Prostate gland (tissue), 2 donors: ENCODE data around the gene NES. TPM values are rescaled to one million over a fixed set of nuclear protein-coding genes. Genes with fewer than 3 reads are reported as not detected.
A peak's percentile ranks its signal among the peaks of the same experiment; 100 is the strongest.

Source experiments
- DNase-seq: peaks from one replicate; pipeline ENCODE4 v3.0.0-alpha.2; 2019; ENCODE audit warnings: low spot score
- H3K27ac ChIP-seq, 2 donors: fragments of 200-600 bp; sonication (generic); 2 replicates each; pipeline ENCODE4 v1.5.1; 2017 to 2019
- H3K27me3 ChIP-seq: fragments of 200-600 bp; sonication (generic); replicated peaks from 2 replicates; pipeline ENCODE4 v1.5.1; 2019; ENCODE audit not compliant: insufficient read depth
- H3K36me3 ChIP-seq, 2 donors: fragments of 200-600 bp; sonication (generic); 1 replicate in 1 of 2; 2 replicates in 1 of 2; pipeline versions ENCODE4 v1.5.1 to v1.8.1; 2017 to 2019
- H3K4me1 ChIP-seq: fragments of 200-600 bp; sonication (generic); replicated peaks from 2 replicates; pipeline ENCODE4 v1.5.1; 2019
- H3K4me3 ChIP-seq, 2 donors: fragments of 200-600 bp; sonication (generic); 2 replicates each; pipeline ENCODE4 v1.5.1; 2017 to 2019
- H3K9me3 ChIP-seq: fragments of 200-600 bp; sonication (generic); 2 replicates; pipeline ENCODE4 v1.5.1; 2017
- POLR2A ChIP-seq: fragments of 450-650 bp; IDR thresholded peaks from one replicate; pipeline ENCODE4 v1.6.1; 2016; ENCODE audit warnings: antibody characterized with exemption, mild to moderate bottlenecking
- POLR2AphosphoS5 ChIP-seq: sonication (generic); formaldehyde crosslinking; IDR thresholded peaks from one replicate; pipeline ENCODE4 v1.6.1; 2017; ENCODE audit warnings: antibody characterized with exemption
- WGBS: methylation state at CpG from one replicate; pipeline ENCODE4 v1.1.5; 2018; 5-methylcytosine and 5-hydroxymethylcytosine counted together
- intact Hi-C: fragments of 100-400 bp; cut with DNase I; formaldehyde crosslinking; loops from one replicate; pipeline ENCODE4 v1.14.2; 2022
- total RNA-seq, 2 donors: library from RNA; depleted of rRNA; stranded (reverse); fragments of >200 nt; gene quantifications; one replicate each; pipeline ENCODE4 v1.1.0, GENCODE V29; 2016
- TF ChIP-seq, protein P1 (sequence below), 4 experiments: fragments of 200-600 bp in 2 of 4; fragments of 450-650 bp in 2 of 4; sonication (generic) in 2 of 4; IDR thresholded peaks; 1 replicate in 3 of 4; 2 replicates in 1 of 4; pipeline ENCODE4 v1.5.1; 2016 to 2019; ENCODE audit warnings: antibody characterized with exemption in 4 of 4, mild to moderate bottlenecking in 2 of 4, moderate library complexity in 2 of 4

Gene NES
- total RNA-seq, 2 donors from 2014 or later, result 11.2 to 33.4 TPM

DNA sequence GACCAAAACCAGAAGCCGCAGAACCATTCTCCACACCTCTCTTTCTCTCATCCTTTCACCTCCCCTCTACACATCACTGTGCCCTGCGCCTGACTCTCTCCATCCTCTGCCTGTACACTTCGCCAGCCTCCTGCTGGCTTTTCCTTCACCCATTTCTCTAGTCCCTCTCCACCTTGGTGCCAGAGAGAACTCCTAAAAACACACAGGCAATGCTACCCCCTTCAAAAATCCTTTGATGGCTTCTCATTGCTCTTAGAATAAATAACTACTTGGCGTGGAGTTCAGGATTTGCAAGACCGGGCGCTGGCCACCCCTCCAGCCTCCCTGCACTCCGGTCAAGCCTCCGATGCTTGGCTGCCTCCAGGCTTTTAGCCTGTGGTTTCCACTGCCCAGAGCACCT is 19.5 kb upstream of the NES start:
- intact Hi-C loops, result loop anchor here (10.0 kb wide), 1 partner anchor 168 kb away; the partner anchor contains the start of gene NTRK1
- no peaks in the 10 kb centered on the region for H3K36me3 ChIP-seq
- H3K4me3 ChIP-seq, result no peak overlapping the region
- H3K4me1 ChIP-seq, result peaks cover 8% of the 10 kb centered on the region
- no peaks in the 10 kb centered on the region for H3K27me3 ChIP-seq
- DNase-seq, result no peak
- TF ChIP-seq POLR2AphosphoS5 (no peak), POLR2A (no peak)
- TF ChIP-seq, protein P1, sequence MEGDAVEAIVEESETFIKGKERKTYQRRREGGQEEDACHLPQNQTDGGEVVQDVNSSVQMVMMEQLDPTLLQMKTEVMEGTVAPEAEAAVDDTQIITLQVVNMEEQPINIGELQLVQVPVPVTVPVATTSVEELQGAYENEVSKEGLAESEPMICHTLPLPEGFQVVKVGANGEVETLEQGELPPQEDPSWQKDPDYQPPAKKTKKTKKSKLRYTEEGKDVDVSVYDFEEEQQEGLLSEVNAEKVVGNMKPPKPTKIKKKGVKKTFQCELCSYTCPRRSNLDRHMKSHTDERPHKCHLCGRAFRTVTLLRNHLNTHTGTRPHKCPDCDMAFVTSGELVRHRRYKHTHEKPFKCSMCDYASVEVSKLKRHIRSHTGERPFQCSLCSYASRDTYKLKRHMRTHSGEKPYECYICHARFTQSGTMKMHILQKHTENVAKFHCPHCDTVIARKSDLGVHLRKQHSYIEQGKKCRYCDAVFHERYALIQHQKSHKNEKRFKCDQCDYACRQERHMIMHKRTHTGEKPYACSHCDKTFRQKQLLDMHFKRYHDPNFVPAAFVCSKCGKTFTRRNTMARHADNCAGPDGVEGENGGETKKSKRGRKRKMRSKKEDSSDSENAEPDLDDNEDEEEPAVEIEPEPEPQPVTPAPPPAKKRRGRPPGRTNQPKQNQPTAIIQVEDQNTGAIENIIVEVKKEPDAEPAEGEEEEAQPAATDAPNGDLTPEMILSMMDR (IDR thresholded peaks at IDR 0.05), result no peak
- no peak overlapping the region for H3K27ac ChIP-seq
- 65% methylated on average over 8 of the region's 8 CpGs for WGBS
- H3K9me3 ChIP-seq, result no peaks in the 10 kb centered on the region

GRCh38 chr1:156694690-156694962 is 17.4 kb upstream of the NES start:
- 55% methylated on average over 5 of the region's 5 CpGs for whole genome bisulfite sequencing
- Histone ChIP-seq H3K27me3 (peaks cover 4% of the 10 kb centered on the region), H3K27ac (peak overlapping the region in 1 of 2 donors; percentile 54), H3K9me3 (no peaks in the 10 kb centered on the region), H3K36me3 (no peaks in the 10 kb centered on the region), H3K4me3 (no peak overlapping the region), H3K4me1 (peaks cover 8% of the 10 kb centered on the region)
- intact Hi-C loops, result loop anchor here (10.0 kb wide), 1 partner anchor 170 kb away; the partner anchor contains the start of gene NTRK1
- TF ChIP-seq POLR2A (no peak), POLR2AphosphoS5 (no peak)
- TF ChIP-seq, protein P1 (IDR thresholded peaks at IDR 0.05), result no peak
- no peak for DNase-seq

DNA sequence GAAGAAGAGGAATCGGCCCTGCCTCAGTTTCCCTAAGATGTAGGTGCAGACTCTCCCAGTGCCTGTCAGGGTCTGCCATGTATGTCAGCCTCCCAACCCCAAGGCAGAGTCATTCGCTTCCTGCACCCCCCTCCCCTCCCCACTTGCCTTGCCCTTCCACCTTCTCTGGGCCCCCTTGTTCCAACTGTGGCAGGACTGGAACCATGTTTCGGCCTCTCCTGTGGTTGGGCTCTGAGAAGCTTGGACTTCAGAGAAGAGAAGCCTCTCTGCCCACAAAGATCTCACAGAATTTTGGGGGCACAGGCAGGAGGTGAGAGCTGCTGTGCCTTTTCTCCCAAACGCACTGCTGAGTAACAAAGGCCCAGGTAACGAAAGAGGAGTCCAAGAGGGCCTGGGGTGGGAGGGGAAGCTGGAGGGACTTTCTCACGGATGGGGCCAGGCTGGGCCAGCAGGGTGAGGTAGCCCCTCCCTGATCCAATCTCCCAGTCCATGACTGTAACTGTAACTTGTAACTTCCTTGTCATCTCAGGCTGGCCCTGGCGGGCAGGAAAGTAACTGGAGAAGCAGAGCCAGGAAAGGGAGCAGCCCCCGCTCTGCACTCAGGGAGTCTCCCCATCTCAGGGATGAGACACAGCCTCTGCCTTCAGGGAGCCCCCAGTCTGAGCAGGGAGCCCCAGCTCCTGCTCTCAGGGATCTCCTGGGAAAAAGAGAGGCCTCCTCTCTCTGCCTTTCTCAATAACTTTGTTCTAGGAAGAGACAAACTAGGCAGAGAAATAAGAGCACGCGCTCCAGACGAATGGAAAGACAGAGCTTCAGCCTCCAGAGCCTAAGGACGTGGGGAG is 16.9 kb upstream of the NES start:
- H3K4me1 ChIP-seq, result peaks cover 8% of the 10 kb centered on the region
- no peak for DNase-seq
- TF ChIP-seq POLR2AphosphoS5 (no peak), POLR2A (peak; percentile 67)
- TF ChIP-seq, protein P1 (IDR thresholded peaks at IDR 0.05), result peak in 2 of 4 experiments; percentile 4 to 41
- 53% methylated on average over 12 of the region's 12 CpGs for WGBS
- H3K36me3 ChIP-seq, result no peaks in the 10 kb centered on the region
- H3K27ac ChIP-seq, result peak overlapping the region; percentile 0 to 54
- intact Hi-C loops, result loop anchor here (10.0 kb wide), 1 partner anchor 171 kb away; the partner anchor contains the start of gene NTRK1
- peaks cover 4% of the 10 kb centered on the region for H3K27me3 ChIP-seq
- H3K4me3 ChIP-seq, result no peak overlapping the region
- H3K9me3 ChIP-seq, result no peaks in the 10 kb centered on the region

- TF ChIP-seq POLR2A (peak; percentile 38), POLR2AphosphoS5 (no peak)
- peak; percentile 39 for DNase-seq
- Histone ChIP-seq H3K4me3 (no peak overlapping the region), H3K27ac (peak overlapping the region; percentile 24 to 54), H3K36me3 (no peaks in the 10 kb centered on the region), H3K4me1 (peaks cover 8% of the 10 kb centered on the region), H3K9me3 (no peaks in the 10 kb centered on the region), H3K27me3 (peaks cover 4% of the 10 kb centered on the region)
- intact Hi-C loops, result loop anchor here (10.0 kb wide), 1 partner anchor 172 kb away; the partner anchor contains the start of gene NTRK1
- WGBS, result 25% methylated on average over 15 of the region's 16 CpGs
Measured at GRCh38 chr1:156692925-156693847, 16.0 kb upstream of the NES start.

DNA sequence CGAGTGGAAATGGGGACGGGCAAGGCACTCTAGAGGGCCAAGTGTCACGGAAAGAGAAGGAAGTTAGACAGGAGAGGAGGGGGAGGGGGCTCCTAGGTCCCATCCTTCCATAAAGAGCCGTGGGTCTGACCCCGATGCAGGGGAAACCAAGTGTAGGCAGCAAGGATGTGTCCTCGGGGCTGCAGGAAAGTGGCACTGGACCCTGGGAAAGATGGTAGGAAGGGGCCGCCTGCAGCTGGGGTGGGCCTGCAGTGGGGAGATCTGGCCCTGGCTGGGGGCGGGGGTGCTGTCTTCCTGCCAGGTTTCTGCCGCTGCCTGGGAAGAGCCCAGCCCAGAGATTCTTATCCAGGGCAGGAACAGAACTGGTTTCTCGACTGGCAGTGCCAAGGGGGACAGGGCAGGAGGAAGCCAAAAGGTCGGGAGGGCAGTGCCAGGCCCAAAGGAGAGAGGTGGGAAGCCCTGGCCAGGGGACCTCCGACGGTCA is 15.3 kb upstream of the NES start:
- H3K36me3 ChIP-seq, result no peaks in the 10 kb centered on the region
- no peak for TF ChIP-seq POLR2A
- no peak for TF ChIP-seq POLR2AphosphoS5
- TF ChIP-seq, protein P1 (IDR thresholded peaks at IDR 0.05), result no peak
- H3K27me3 ChIP-seq, result peaks cover 4% of the 10 kb centered on the region
- intact Hi-C loops, result loop anchor here (10.0 kb wide), 1 partner anchor 172 kb away; the partner anchor contains the start of gene NTRK1
- H3K4me3 ChIP-seq, result no peak overlapping the region
- H3K27ac ChIP-seq, result peak overlapping the region; percentile 24 to 54
- WGBS, result 13% methylated on average over 13 of the region's 13 CpGs
- H3K9me3 ChIP-seq, result no peaks in the 10 kb centered on the region
- no peak for DNase-seq
- H3K4me1 ChIP-seq, result peaks cover 8% of the 10 kb centered on the region
